ENCODE results near the gene ADGRD1. TPM values are rescaled to one million over a fixed set of nuclear protein-coding genes. Genes with fewer than 3 reads are reported as not detected.

Gene ADGRD1
- total and polyA plus RNA-seq, 4 donors: 2.1 to 97.6 (median 31.0) TPM

DNA sequence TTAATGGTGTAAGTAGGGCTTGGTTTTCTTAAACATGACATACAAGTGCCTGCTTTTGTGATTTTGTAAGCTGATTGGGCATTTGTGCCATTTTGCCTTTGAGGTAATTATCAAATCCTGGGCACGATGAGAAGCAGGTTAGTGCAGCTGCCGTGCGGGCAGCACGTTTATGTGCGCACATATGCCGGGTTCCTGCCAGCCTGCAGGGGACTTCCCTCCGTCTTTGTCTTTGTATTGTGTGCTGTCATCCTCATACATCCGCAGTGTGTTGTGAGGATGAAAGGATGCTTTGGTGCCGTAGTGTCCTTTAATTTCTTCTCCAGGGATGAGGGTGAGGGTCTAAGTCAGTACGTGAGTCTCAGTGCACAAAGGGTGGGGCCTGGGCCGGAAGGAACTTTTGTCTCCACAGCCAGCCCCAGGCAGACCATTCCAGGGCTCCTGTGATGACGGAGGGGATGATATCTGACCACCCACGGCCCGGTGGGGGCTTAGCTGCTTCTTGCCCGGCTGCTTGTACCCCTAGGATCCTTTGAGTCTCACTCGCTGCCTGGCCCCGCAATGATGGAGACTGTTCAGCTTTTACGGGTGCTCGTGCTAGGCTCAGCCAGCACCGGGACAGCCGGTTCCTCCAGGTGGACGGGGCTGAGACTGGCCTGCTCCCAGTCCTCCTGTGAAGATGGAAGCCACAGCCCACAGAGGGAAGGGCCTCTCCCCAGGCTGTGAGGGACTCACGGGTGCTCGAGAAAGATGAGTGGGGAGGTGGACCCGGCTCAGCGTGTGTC is 54.6 kb downstream of the ADGRD1 start:
- intact Hi-C loops (cut with DNase I): no loop called here
- Histone ChIP-seq H3K4me1 (ENCODE audit: control insufficient read depth in 1 of 2, insufficient read depth in 2 of 2, low read length in 2 of 2) (no peaks in the 10 kb centered on the region), H3K27me3 (ENCODE audit: control insufficient read depth in 1 of 2, insufficient read depth in 2 of 2, low read length in 1 of 2) (no peaks in the 10 kb centered on the region), H3K9me3 (ENCODE audit: control insufficient read depth, low read length) (no peaks in the 10 kb centered on the region), H3K27ac (ENCODE audit: low read depth in 1 of 2, low read length in 2 of 2) (no peak overlapping the region), H3K36me3 (ENCODE audit: control insufficient read depth in 1 of 2, insufficient read depth in 2 of 2, low read length in 1 of 2) (no peaks in the 10 kb centered on the region), H3K4me3 (ENCODE audit: low read length in 2 of 2) (no peak overlapping the region)
- WGBS, 2 donors: 92% methylated on average over 26 of the region's 26 CpGs
- no peak for DNase-seq
- ATAC-seq (ENCODE audit: low FRiP score): no peak

DNA sequence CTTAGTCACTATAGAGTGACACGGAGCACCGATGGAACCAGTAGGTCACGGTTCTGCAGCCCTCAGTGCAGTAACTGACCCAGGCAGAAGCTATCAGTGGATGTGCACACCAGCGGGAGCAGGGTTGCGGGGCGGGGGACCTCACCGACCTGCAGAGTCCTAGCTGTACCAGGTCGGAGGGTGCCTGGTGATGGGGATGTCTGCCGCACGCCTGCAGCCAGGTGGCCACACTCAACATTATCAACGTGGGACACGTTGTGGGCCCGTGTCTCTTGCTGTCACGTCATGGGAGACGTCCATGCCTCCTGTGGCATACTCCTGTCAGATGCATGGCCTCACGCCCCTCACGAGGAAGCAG is 55.2 kb downstream of the ADGRD1 start:
- whole genome bisulfite sequencing, 2 donors: 93 to 95% methylated on average over 17 of the region's 17 CpGs
- intact Hi-C loops (cut with DNase I): no loop called here
- H3K27me3 ChIP-seq (ENCODE audit: control insufficient read depth in 1 of 2, insufficient read depth in 2 of 2, low read length in 1 of 2): no peaks in the 10 kb centered on the region
- no peak overlapping the region for H3K4me3 ChIP-seq (ENCODE audit: low read length in 2 of 2)
- ATAC-seq (ENCODE audit: low FRiP score) (no peak), DNase-seq (no peak)
- H3K36me3 ChIP-seq (ENCODE audit: control insufficient read depth in 1 of 2, insufficient read depth in 2 of 2, low read length in 1 of 2): no peaks in the 10 kb centered on the region
- H3K4me1 ChIP-seq (ENCODE audit: control insufficient read depth in 1 of 2, insufficient read depth in 2 of 2, low read length in 2 of 2): no peaks in the 10 kb centered on the region
- H3K9me3 ChIP-seq (ENCODE audit: control insufficient read depth, low read length): no peaks in the 10 kb centered on the region
- H3K27ac ChIP-seq (ENCODE audit: low read depth in 1 of 2, low read length in 2 of 2): no peak overlapping the region

DNA sequence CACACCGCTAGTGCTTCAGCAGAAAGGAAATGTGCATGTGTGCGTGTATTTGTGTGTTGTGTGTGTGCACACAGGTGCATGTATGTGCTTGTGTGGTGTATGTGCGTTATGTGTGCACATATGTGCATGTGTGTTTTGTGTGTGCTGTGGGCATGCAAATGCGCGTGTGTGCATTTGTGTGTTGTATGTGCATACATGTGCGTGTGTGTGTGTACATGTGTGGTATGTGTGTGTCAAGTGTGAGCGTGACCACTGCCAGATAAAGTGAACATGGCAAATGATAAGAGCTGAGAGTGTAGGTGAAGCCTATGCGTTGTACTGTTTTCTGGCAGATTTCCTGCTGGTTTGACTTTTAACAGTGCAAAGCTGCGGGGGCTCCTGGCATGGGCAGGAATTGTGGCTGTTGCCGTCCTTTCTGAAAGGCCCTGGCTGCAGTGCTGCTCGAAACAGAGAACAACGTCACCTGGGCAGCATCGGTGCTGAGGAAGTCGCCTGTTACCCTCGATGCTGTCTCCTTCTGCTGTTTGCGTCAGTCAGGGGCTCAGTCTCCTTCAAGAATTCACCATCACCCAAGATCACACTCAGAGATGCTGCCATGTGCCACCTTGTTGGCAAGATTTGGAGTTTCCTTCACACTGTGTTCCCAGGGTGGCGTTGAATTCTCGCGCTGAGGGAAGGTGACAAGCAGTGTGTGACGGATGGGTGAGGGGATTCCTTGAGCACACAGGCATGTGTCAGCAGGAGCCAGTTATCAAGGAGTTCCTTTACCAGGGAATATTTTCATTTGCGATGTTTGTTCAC is 56.1 kb downstream of the ADGRD1 start:
- 90 to 93% methylated on average over 21 of the region's 21 CpGs for WGBS, 2 donors
- H3K27me3 ChIP-seq (ENCODE audit: control insufficient read depth in 1 of 2, insufficient read depth in 2 of 2, low read length in 1 of 2): no peaks in the 10 kb centered on the region
- H3K9me3 ChIP-seq (ENCODE audit: control insufficient read depth, low read length): no peaks in the 10 kb centered on the region
- no peaks in the 10 kb centered on the region for H3K36me3 ChIP-seq (ENCODE audit: control insufficient read depth in 1 of 2, insufficient read depth in 2 of 2, low read length in 1 of 2)
- intact Hi-C loops (cut with DNase I): no loop called here
- H3K27ac ChIP-seq (ENCODE audit: low read depth in 1 of 2, low read length in 2 of 2): no peak overlapping the region
- no peak for DNase-seq
- H3K4me1 ChIP-seq (ENCODE audit: control insufficient read depth in 1 of 2, insufficient read depth in 2 of 2, low read length in 2 of 2): no peaks in the 10 kb centered on the region
- no peak for ATAC-seq (ENCODE audit: low FRiP score)
- no peak overlapping the region for H3K4me3 ChIP-seq (ENCODE audit: low read length in 2 of 2)

DNA sequence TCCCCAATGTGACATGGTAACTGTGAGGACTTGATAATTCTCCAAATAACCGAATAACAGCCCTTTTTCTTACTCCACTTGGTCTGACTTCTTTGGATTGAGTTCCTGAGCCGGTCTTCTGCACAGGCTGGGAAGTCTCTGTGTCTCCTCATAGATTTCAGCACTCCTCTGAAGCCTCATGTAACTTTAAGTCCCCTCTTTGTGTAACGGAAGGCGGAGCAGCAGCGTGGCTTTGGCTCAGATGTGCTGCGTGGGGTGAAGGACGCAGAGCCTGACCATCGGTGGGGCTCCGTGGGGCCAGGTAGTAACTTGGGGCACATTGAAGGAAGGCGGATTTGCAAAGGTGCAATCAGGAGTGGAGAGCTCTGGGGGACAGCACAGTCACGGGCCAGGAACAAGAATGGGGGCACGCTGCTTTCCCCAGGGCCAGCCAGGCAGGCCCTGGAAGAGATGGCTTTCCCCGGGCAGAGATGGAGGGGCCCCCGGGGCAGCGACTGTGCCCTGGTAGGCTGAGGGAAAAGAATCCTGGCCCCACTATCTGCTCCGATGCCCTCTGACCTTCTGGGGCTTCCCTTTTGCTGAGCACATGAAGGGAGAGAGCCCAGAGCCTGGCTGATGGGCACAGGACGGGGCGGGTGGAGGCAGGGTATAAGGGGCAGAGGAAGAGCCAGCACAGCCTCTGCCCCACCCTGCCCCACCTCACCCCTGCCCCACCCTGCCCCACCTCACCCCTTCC is 56.9 kb downstream of the ADGRD1 start:
- Histone ChIP-seq H3K4me3 (ENCODE audit: low read length in 2 of 2) (no peak overlapping the region), H3K27me3 (ENCODE audit: control insufficient read depth in 1 of 2, insufficient read depth in 2 of 2, low read length in 1 of 2) (no peaks in the 10 kb centered on the region), H3K4me1 (ENCODE audit: control insufficient read depth in 1 of 2, insufficient read depth in 2 of 2, low read length in 2 of 2) (no peaks in the 10 kb centered on the region), H3K9me3 (ENCODE audit: control insufficient read depth, low read length) (no peaks in the 10 kb centered on the region), H3K36me3 (ENCODE audit: control insufficient read depth in 1 of 2, insufficient read depth in 2 of 2, low read length in 1 of 2) (no peaks in the 10 kb centered on the region), H3K27ac (ENCODE audit: low read depth in 1 of 2, low read length in 2 of 2) (no peak overlapping the region)
- DNase-seq: no peak
- 92 to 93% methylated on average over 14 to 18 of the region's 18 CpGs for WGBS, 2 donors
- ATAC-seq (ENCODE audit: low FRiP score): no peak
- intact Hi-C loops (cut with DNase I): no loop called here

DNA sequence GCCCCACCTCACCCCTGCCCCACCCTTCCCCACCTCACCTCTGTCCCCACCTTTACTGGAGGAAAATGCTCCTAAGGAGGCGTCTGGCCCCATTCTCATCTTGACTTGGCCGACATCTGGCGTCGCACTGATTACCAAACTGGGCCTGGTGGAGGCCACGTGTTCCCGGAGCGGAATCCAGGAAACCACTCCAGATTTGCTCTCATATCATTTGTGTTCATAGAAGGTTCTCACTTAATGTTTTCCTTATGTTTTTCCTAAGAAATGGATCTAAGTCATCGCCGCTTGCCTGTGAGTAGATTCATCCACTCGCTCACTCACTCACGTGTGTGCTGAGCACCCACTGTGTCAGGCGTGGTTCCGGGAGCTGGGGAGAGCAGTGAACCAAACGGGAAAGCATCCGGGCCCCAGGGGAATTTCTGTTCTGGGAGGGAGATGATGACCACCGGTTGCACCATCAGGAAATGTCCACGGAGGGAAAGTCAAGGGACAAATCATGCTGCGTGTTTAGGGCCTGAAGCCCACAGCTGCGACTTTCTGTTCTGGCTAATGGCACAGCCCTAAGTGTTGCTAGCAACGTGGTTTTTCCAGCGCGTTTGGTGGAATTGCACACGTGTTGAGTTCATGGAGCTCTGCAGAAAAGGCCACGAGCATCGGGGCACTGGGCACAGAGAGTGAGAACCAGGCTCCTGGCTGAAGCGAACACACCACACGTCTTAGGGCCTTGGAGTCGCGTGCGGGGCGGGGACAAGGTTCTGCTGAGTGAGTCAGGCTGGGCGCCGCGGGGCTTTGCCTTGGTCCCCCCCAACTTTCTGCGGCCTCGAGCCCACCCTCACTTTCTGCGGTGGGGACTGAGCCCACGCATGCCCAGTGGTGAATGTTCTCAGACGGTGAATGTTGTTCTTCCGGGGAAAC is 57.7 kb downstream of the ADGRD1 start:
- Histone ChIP-seq H3K4me1 (ENCODE audit: control insufficient read depth in 1 of 2, insufficient read depth in 2 of 2, low read length in 2 of 2) (no peaks in the 10 kb centered on the region), H3K36me3 (ENCODE audit: control insufficient read depth in 1 of 2, insufficient read depth in 2 of 2, low read length in 1 of 2) (no peaks in the 10 kb centered on the region), H3K9me3 (ENCODE audit: control insufficient read depth, low read length) (no peaks in the 10 kb centered on the region), H3K27me3 (ENCODE audit: control insufficient read depth in 1 of 2, insufficient read depth in 2 of 2, low read length in 1 of 2) (no peaks in the 10 kb centered on the region), H3K27ac (ENCODE audit: low read depth in 1 of 2, low read length in 2 of 2) (no peak overlapping the region), H3K4me3 (ENCODE audit: low read length in 2 of 2) (no peak overlapping the region)
- peak in 1 of 2 donors; percentile 82 for DNase-seq
- WGBS, 2 donors: 93 to 94% methylated on average over 40 of the region's 40 CpGs
- intact Hi-C loops (cut with DNase I): no loop called here
- ATAC-seq (ENCODE audit: low FRiP score): peak; percentile 31

DNA sequence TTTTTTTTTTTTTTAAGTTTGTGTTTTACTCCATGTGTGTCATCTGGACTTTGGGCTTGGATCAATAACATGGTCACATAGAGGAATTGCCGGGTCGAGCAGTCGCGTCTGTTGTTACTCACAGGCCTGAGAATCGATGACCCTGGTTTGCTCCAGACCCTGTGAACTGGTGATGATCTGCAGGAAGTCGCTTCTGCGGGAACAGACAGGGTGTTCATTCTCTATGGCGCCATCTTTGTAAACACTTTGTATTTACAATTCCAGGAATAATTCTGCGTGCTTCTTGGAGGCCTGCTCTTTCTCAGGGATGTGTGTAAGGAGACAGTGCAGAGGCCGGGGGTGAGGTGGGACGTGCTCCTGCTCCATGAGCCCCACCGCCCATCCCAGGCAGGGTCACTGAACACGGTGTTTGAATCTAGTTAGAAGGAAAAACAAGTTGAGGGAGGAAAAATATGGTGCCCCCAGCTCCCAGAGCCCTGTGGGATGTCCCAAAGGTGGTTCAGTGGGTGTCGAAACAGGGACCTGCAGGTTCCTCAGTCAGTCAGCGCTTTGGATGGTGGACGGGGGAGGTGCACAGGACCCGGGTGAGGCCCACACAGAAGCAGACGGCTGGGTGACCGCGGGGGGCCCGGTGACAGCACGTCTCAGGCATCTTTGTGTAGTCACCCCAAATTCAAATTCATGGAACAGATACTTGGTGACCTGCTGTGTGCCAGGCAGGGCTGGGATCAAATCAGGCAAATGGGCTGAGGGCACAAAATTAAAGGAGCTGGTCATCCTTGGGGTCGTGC is 58.8 kb downstream of the ADGRD1 start:
- no peak overlapping the region for H3K4me3 ChIP-seq (ENCODE audit: low read length in 2 of 2)
- no peaks in the 10 kb centered on the region for H3K27me3 ChIP-seq (ENCODE audit: control insufficient read depth in 1 of 2, insufficient read depth in 2 of 2, low read length in 1 of 2)
- intact Hi-C loops (cut with DNase I): no loop called here
- no peaks in the 10 kb centered on the region for H3K4me1 ChIP-seq (ENCODE audit: control insufficient read depth in 1 of 2, insufficient read depth in 2 of 2, low read length in 2 of 2)
- 89 to 91% methylated on average over 23 of the region's 23 CpGs for WGBS, 2 donors
- no peaks in the 10 kb centered on the region for H3K36me3 ChIP-seq (ENCODE audit: control insufficient read depth in 1 of 2, insufficient read depth in 2 of 2, low read length in 1 of 2)
- no peaks in the 10 kb centered on the region for H3K9me3 ChIP-seq (ENCODE audit: control insufficient read depth, low read length)
- DNase-seq (peak in 1 of 2 donors; percentile 66), ATAC-seq (ENCODE audit: low FRiP score) (no peak)
- no peak overlapping the region for H3K27ac ChIP-seq (ENCODE audit: low read depth in 1 of 2, low read length in 2 of 2)

DNA sequence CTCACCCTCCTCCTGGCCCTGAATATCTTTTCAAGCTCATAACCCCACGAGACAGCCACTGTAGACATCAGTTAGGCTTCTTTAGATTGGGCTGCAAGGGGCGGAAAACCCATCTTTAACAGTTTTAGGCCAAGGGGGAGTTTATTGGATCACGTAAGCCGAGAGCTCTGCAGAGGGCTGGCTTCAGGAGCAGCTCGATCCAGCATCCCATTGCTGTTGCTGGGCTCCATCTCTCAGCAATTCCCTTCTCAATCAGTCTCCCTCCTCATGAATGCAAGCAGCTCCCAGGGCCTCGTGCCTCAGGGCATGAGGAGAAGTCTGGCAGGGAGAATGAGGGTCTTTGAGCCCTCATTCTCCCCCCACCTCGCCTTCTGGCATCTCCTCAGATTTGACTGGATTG is 59.4 kb downstream of the ADGRD1 start:
- WGBS, 2 donors: 95 to 96% methylated on average over 7 of the region's 7 CpGs
- peak in 1 of 2 donors; percentile 22 for DNase-seq
- no peak overlapping the region for H3K27ac ChIP-seq (ENCODE audit: low read depth in 1 of 2, low read length in 2 of 2)
- H3K36me3 ChIP-seq (ENCODE audit: control insufficient read depth in 1 of 2, insufficient read depth in 2 of 2, low read length in 1 of 2): no peaks in the 10 kb centered on the region
- intact Hi-C loops (cut with DNase I): no loop called here
- ATAC-seq (ENCODE audit: low FRiP score): no peak
- H3K4me1 ChIP-seq (ENCODE audit: control insufficient read depth in 1 of 2, insufficient read depth in 2 of 2, low read length in 2 of 2): no peaks in the 10 kb centered on the region
- H3K4me3 ChIP-seq (ENCODE audit: low read length in 2 of 2): no peak overlapping the region
- no peaks in the 10 kb centered on the region for H3K9me3 ChIP-seq (ENCODE audit: control insufficient read depth, low read length)
- H3K27me3 ChIP-seq (ENCODE audit: control insufficient read depth in 1 of 2, insufficient read depth in 2 of 2, low read length in 1 of 2): no peaks in the 10 kb centered on the region

Data from aorta (tissue), 5 donors.